GM12878 (cell line): ENCODE data around the gene HDAC5. TPM values are rescaled to one million over a fixed set of nuclear protein-coding genes. Genes with fewer than 3 reads are reported as not detected.
A peak's percentile ranks its signal among the peaks of the same experiment; 100 is the strongest.

Experiments used
- ATF7 ChIP-seq: fragments of 450-650 bp; IDR thresholded peaks from 2 replicates; pipeline ENCODE4 v1.6.1; 2016; ENCODE audit warnings: low read depth, mild to moderate bottlenecking
- BCL3 ChIP-seq: IDR thresholded peaks from 2 replicates; pipeline ENCODE4 v1.6.1; 2011; ENCODE audit warnings: borderline replicate concordance, low read depth, mild to moderate bottlenecking, moderate library complexity, low read length; ENCODE audit not compliant: insufficient read depth, poor library complexity, severe bottlenecking
- CTCF ChIP-seq, 3 experiments: IDR thresholded peaks in 2 of 3; conservative IDR thresholded peaks in 1 of 3; 2 replicates each; pipeline ENCODE4 v1.5.1; 2011; ENCODE audit warnings: low read depth in 3 of 3, low read length in 3 of 3, mild to moderate bottlenecking in 3 of 3, control low read depth in 2 of 3, moderate library complexity in 2 of 3, inconsistent platforms in 1 of 3, mixed read lengths in 1 of 3; ENCODE audit not compliant: control insufficient read depth in 2 of 3, insufficient read depth in 1 of 3; ENCODE audit errors: extremely low read depth in 1 of 3
- EED ChIP-seq: sonication (generic); IDR thresholded peaks from 2 replicates; pipeline ENCODE4 v1.6.1; 2016; ENCODE audit warnings: antibody characterized with exemption, low read depth
- EGR1 ChIP-seq, 2 experiments: IDR thresholded peaks; 1 replicate in 1 of 2; 2 replicates in 1 of 2; pipeline ENCODE4 v1.6.1; 2011 to 2012; ENCODE audit warnings: low read depth in 2 of 2, low read length in 2 of 2, borderline replicate concordance in 1 of 2, mild to moderate bottlenecking in 1 of 2, moderate library complexity in 1 of 2
- FOXM1 ChIP-seq: IDR thresholded peaks from 2 replicates; pipeline ENCODE4 v1.6.1; 2012; ENCODE audit warnings: low read depth, mild to moderate bottlenecking, inconsistent platforms, low read length, moderate library complexity
- HCFC1 ChIP-seq: fragments of 150-350 bp; IDR thresholded peaks from 2 replicates; pipeline ENCODE4 v1.6.1; 2014; ENCODE audit warnings: low read length
- IKZF1 ChIP-seq: fragments of 450-650 bp; conservative IDR thresholded peaks from 2 replicates; pipeline ENCODE4 v1.6.1; 2017; ENCODE audit warnings: antibody characterized with exemption, mild to moderate bottlenecking
- JUND ChIP-seq: IDR thresholded peaks from 2 replicates; pipeline ENCODE4 v1.6.1; 2012; ENCODE audit warnings: low read depth, mild to moderate bottlenecking, low read length, improper control_type of control experiment, moderate library complexity
- NR2F1 ChIP-seq: fragments of 450-650 bp; conservative IDR thresholded peaks from 2 replicates; pipeline ENCODE4 v1.6.1; 2017; ENCODE audit warnings: mild to moderate bottlenecking
- POLR2A ChIP-seq: IDR thresholded peaks from 2 replicates; pipeline ENCODE4 v1.6.1; 2011; ENCODE audit warnings: low read depth, mild to moderate bottlenecking, low read length
- POLR2AphosphoS5 ChIP-seq: IDR thresholded peaks from 2 replicates; pipeline ENCODE4 v1.6.1; 2011; ENCODE audit warnings: mild to moderate bottlenecking, low read length, inconsistent platforms
- RAD51 ChIP-seq: fragments of 450-650 bp; IDR thresholded peaks from 2 replicates; pipeline ENCODE4 v1.6.1; 2016; ENCODE audit warnings: moderate library complexity, mild to moderate bottlenecking, inconsistent platforms
- RUNX3 ChIP-seq: IDR thresholded peaks from 2 replicates; pipeline ENCODE4 v1.6.1; 2012; ENCODE audit warnings: low read length, inconsistent platforms
- SIX5 ChIP-seq: IDR thresholded peaks from 2 replicates; pipeline ENCODE4 v1.6.1; 2011; ENCODE audit warnings: mild to moderate bottlenecking, low read depth, low read length, moderate library complexity; ENCODE audit not compliant: severe bottlenecking
- SMAD1 ChIP-seq: fragments of 450-650 bp; IDR thresholded peaks from 2 replicates; pipeline ENCODE4 v1.6.1; 2018; ENCODE audit warnings: mild to moderate bottlenecking, low read depth; ENCODE audit not compliant: partially characterized antibody
- SMAD5 ChIP-seq: IDR thresholded peaks from 2 replicates; pipeline ENCODE4 v1.6.1; 2016; ENCODE audit warnings: antibody characterized with exemption, low read depth
- SPI1 ChIP-seq: IDR thresholded peaks from 2 replicates; pipeline ENCODE4 v1.6.1; 2011; ENCODE audit warnings: low read depth, mild to moderate bottlenecking, low read length, moderate library complexity, borderline replicate concordance; ENCODE audit not compliant: insufficient read depth
- TAF1 ChIP-seq: IDR thresholded peaks from 2 replicates; pipeline ENCODE4 v1.6.1; 2011; ENCODE audit warnings: mild to moderate bottlenecking, low read depth, low read length, borderline replicate concordance
- polyA plus RNA-seq, 11 experiments: library from polyadenylated mRNA; depleted of rRNA in 4 of 11; unstranded in 6 of 11; stranded (reverse) in 5 of 11; fragments of >200 nt; fragmentation: Nextera tagmentation in 4 of 11; fragmentation: Illumina TruSeq in 1 of 11; extraction: Ambion mirVana in 4 of 11; extraction: Trizol in 1 of 11; gene quantifications; 1 replicate in 1 of 11; 2 replicates in 10 of 11; pipeline versions ENCODE4 v1.2.1 to v1.2.3, GENCODE V29; 2011 to 2016; ENCODE audit warnings: inconsistent platforms in 2 of 11, missing spikeins in 2 of 11, low read depth in 1 of 11
- total RNA-seq, 4 experiments: library from RNA; depleted of rRNA in 3 of 4; stranded (reverse); fragments of >200 nt in 3 of 4; fragmentation: Illumina TruSeq in 1 of 4; extraction: Trizol in 1 of 4; gene quantifications; 2 replicates each; pipeline versions ENCODE4 v1.2.1 to v1.2.3, GENCODE V29; 2013 to 2021
- TF ChIP-seq, protein P1 (sequence below): IDR thresholded peaks from 2 replicates; pipeline ENCODE4 v1.6.1; 2012; ENCODE audit warnings: low read depth, low read length, improper control_type of control experiment

HDAC5 gene
- total and polyA plus RNA-seq, 10 of the 15 experiments (the other 5 are each of a cell fraction or from before 2014, with no cell fraction given) = 1.1 to 58.0 (median 27.3) TPM

DNA sequence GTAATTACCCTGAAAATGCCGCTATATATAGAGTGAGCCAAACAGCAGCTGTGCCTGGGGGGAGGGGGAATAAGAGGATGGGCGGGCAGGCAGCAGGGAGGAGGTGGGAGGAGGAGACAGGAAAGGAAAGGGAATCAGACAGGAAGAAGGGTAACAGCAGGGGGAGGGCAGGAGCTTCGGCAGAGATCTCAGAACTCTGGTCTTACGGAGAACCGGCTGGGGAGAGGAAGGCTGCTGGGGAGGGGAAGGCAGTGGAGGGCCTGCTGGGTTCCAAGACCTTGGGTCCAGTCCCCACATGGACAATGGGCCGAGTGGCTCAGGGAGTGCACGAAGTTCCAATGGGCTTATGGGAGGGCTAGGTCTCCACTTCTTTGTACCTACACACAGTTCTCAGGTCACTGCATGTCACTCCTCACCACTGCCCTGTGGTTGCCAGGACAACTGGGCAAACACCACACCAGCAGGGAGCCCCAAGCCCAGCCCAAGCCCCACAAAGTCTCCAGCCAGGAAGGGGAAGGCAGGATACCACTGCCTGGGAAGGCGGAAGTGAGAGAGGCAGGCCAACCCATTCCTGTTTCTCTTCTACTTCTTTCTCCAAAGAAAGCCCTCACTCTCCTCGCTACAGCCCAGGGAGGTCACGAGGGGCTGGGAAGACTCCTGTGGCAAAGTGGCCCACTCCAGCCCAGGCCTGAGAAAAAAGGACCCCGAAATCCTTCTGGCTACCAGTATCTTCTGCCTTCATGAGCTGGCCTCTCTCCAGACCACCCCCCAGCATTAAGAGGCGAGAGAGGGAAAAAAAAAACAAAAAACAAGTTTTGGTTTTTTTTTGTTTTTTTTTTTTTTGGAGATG, 27.6 kb downstream of the HDAC5 start (continued):
- no peak for TF ChIP-seq BCL3
- TF ChIP-seq RAD51 = no peak
- no peak for TF ChIP-seq FOXM1
- TF ChIP-seq EED = peak; percentile 43; the same call in 1 of the 2 replicates
- no peak for TF ChIP-seq EGR1 (IDR thresholded peaks at IDR 0.05; ENCODE audit: borderline replicate concordance in 1 of 2, low read depth in 2 of 2, low read length in 2 of 2)
- peak; percentile 39 for TF ChIP-seq IKZF1
- no peak for TF ChIP-seq JUND
- TF ChIP-seq NR2F1 = 0 out of 2 replicates have a peak, but pooled peaks have one; percentile 16
- TF ChIP-seq RUNX3 = 0 out of 2 replicates have a peak, but pooled peaks have one; percentile 25
- TF ChIP-seq SIX5 = no peak
- no peak for TF ChIP-seq CTCF (IDR thresholded peaks at IDR 0.05 in 2 of 3, conservative IDR thresholded peaks at IDR 0.05 in 1 of 3; ENCODE audit: control insufficient read depth in 2 of 3, extremely low read depth in 1 of 3, insufficient read depth in 1 of 3, low read depth in 3 of 3, low read length in 3 of 3)
- TF ChIP-seq, protein P1, sequence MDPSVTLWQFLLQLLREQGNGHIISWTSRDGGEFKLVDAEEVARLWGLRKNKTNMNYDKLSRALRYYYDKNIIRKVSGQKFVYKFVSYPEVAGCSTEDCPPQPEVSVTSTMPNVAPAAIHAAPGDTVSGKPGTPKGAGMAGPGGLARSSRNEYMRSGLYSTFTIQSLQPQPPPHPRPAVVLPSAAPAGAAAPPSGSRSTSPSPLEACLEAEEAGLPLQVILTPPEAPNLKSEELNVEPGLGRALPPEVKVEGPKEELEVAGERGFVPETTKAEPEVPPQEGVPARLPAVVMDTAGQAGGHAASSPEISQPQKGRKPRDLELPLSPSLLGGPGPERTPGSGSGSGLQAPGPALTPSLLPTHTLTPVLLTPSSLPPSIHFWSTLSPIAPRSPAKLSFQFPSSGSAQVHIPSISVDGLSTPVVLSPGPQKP = no peak
- TF ChIP-seq POLR2A = 0 out of 2 replicates have a peak, but pooled peaks have one; percentile 28
- TF ChIP-seq ATF7 = no peak
- TF ChIP-seq TAF1 = no peak
- no peak for TF ChIP-seq SMAD1
- TF ChIP-seq POLR2AphosphoS5 = 0 out of 2 replicates have a peak, but pooled peaks have one; percentile 28
- no peak for TF ChIP-seq HCFC1
- TF ChIP-seq SPI1 = peak; percentile 50; the same call in 1 of the 2 replicates
- no peak for TF ChIP-seq SMAD5
